DMS79 treated with DMSO at 0.1 percent for 48 hours (cell line): ENCODE data around the gene AKT1.

ENCODE experiments used
- DNase-seq: peaks from one replicate; lab custom pipeline; 2025; lab: John Stamatoyannopoulos, UW

The AKT1 gene

DNA sequence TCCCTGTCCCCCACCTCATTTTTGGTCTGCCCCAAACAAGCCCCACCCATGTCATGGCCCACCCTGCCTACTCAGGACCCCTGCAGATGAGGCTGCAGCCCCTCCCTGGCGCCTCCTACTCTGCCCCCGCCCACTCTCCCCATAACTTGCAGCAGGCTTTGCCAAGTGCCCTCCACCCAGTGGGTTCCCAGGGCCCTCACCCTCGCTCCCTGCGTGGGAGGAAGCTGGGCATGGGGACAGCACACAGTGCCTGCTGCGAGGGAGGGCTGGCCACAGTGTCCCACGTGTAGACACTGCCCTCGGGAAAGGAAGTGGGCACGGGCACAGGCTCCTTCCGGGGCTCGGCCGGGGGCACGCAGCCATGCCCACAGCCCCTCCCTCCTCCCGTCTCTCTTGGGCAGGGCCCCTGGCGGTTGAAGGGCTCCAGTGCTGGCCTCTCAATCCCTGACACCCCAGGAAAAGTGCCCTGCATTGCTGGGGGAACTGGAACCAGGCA, 9.4 kb downstream of the AKT1 start:
- DNase-seq, result no peak

- no peak for DNase-seq
These were observed 9.9 kb downstream of the AKT1 start for GRCh38 chr14:104785708-104786080.

DNA sequence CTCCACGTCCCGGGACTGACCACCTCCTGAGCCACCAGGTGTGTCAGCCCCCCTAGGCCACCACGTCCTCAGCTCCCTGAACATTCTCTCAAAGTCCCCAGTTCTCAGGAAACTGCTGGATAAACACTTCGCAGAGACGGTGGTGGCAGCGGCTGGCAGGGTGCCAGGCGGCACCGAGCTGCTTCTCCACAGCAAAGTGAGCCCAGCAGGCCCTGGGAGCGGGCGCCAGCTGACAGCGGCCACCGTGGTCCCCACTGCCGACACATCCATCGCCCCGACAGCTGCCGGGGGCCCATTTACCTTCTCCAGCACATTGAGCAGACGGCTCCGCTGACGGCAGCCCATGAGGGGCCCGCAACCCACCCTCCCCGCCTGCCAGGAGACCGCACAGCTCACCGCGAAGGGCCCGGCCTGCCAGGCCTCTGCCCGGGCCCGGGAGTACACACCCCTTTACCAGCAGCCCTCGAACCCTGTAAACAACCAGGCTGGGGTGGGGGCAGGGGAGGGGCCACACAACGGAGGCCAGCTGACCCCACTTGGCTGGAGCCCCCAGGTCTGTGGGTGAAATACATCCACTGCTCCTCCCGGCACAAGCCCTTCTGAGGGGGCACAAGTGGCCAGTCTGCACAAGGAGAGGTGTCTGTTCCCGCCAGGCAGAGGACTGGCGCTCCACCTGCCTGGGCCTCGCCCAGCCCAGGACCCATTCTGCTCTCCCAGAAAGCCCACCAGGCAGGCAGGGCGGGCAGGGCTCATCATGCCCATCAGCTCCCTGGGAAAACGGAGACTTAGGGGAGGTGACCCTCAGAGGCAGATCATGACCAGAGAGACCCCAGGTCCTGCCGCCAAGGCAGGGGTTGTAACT, 10.5 kb downstream of the AKT1 start:
- DNase-seq, result peak; percentile 94

GRCh38 chr14:104784218-104784568, 11.4 kb downstream of the AKT1 start:
- DNase-seq, result no peak

GRCh38 chr14:104783484-104784217, 11.9 kb downstream of the AKT1 start:
- no peak for DNase-seq

- no peak for DNase-seq
These were observed 12.8 kb downstream of the AKT1 start for GRCh38 chr14:104782808-104783139.

DNA sequence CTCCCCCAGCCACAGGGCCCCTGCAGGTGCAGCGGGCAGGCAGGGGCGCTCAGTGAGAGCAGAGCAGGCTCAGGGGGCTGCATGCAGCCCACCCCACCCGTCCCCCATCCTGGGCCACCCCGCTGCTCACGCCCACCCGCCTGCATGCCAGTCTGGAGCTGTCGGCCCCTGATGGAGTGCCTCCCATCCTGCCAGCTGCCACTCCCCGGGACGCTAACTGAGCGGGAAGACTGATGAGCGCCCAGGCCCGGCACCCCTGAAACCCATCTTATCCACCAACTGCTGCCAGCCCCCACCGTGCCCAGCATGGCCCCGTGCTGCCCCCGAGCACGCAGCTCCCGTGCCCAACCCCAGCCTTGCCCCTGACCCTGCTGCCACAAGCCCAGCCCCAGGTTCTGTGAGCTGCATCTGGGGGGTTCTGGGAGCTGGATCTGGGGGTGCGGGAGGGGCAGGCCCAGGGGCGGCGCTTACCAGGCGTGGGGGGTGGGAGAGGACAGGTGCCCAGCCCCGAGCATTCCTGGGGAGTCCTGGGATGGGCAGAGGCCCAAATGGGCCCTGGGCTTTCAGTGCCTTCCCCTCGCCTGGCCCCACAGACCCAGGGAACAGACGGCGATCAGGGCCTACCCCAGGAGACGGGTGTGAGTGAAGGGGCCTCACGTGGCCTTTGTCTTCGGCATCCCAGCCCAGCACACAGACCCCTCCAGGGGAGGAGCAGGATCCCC, 13.3 kb downstream of the AKT1 start:
- no peak for DNase-seq

DNA sequence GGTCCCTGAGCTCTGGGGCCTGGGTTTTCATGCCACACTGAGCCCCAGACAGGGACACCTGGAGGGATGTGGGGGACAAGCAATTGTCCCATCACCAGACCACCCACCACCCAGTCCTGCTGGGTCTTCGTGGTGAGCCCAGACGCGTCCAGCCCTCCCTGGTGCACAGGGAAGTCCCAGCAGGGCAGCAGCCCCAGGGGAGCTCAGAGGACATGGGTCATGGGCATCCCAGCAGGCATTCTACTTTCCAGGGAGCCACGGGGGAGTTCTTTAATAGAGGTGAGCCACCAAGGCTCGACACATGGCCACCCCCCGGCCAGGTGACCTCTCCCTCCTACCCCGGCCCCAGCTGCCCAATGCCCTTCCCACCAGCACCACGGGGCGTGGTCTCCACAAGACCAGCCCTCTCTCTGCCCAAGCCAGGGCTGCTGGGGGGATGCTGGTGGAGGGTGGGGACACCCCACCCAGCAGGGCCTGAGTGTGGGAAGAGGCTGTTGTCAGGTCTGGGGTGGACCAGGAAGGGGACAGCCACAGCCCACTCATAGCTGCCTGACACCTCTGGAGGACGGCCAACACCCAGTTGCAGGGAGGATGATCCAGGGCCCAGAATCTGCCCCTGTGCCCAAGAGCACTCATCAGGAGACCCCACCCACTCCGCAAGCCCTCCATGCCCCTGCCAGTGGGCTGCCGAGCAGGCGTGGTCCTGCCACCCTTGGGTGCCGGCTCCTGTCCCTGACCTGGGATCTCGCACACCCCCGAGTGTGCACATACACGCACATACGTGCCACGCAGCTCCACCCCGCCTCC, 14.1 kb downstream of the AKT1 start:
- DNase-seq, result no peak

GRCh38 chr14:104780513-104781030, 15.0 kb downstream of the AKT1 start:
- no peak for DNase-seq

DNA sequence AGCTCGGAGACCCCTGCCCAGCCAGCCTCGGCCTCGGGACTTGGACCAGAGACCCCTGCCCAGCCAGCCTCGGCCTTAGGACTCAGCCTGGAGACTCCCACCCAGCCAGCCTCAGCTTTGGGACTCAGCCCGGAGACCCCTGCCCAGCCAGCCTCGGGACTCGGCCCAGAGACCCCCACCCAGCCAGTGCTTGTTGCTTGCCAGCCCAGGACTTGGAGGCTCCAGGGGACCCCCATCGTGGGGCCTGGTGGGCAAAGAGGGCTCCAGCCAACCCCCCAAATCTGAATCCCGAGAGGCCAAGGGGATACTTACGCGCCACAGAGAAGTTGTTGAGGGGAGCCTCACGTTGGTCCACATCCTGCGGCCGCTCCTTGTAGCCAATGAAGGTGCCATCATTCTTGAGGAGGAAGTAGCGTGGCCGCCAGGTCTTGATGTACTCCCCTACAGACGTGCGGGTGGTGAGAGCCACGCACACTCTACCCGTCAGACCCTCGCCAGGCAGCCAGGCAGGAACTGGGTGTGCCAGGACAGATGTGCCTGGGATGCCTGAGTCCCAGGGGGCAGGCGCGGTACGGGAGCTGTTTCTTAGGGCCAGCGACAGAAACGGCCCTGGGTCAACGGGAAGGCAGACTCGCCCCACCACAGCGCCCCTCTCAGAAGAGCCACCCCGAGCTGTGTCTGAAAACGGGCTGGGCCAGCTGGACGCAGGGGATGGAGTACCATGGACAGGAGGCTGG, 15.6 kb downstream of the AKT1 start:
- no peak for DNase-seq

- no peak for DNase-seq
These were observed 16.7 kb downstream of the AKT1 start for GRCh38 chr14:104778694-104779331.

- no peak for DNase-seq
These were observed 17.7 kb downstream of the AKT1 start for GRCh38 chr14:104777808-104778249.

DNA sequence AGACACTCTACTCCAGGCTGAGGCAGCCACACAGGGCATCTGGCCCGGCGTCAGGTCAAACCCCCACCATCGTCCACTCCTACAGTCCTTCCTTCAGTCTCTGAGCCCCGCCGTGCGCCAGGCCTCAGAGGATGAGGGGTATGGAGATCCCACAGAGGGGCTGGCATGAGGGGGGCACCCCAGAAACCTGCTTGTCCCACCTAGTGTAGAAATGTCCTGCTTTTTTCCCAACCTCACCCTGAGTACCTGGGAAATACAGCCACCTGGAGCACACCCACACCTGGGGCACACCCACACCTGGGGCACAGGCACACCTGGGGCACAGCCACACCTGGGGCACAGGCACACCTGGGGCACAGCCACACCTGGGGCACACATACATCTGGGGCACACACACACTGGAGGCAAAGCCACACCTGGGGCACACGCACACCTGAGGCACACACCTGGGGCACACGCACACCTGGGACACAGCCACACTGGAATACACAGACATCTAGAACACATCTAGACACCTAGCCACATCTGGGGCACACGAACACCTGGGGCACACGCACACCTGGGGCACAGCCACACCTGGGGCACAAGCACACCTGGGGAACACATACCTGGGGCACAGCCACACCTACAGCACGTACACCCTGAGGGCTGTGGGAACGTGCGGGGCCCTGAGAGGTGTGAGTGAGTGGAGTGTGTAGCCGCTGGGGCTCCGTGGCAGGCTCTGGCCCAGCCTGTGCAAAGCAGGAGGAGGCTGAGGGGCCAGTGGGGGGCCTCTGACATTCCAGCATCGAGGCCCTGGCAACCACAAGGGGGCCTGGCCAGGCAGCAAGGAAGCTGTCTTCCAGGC, 18.4 kb downstream of the AKT1 start:
- DNase-seq, result no peak

- DNase-seq, result no peak
These were observed 19.1 kb downstream of the AKT1 start for GRCh38 chr14:104776481-104776880.

DNA sequence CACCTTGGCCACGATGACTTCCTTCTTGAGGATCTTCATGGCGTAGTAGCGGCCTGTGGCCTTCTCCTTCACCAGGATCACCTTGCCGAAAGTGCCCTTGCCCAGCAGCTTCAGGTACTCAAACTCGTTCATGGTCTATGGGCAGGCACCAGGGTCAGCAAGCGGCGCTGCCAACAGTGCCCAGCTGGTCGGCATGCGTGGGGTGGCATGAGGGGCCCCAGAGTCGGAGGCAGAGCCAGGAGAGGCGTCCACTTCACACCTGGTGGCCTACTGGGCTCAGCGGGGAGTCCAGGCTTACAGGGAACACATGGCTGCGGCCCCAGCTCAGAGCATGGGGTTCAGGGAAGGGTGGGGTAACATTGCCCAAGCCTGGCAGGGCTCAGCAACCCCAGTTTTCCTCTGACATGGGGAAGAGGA, 20.5 kb downstream of the AKT1 start:
- DNase-seq, result no peak

- no peak for DNase-seq
These were observed 21.0 kb downstream of the AKT1 start for GRCh38 chr14:104774453-104775072.

GRCh38 chr14:104773505-104774452, 21.8 kb downstream of the AKT1 start:
- DNase-seq, result no peak
